H7 (cell line): ENCODE data around the gene ASCL2. TPM values are rescaled to one million over a fixed set of nuclear protein-coding genes. Genes with fewer than 3 reads are reported as not detected.
"Not testable (repeated sequence)": the region's sequence is repeated elsewhere in the genome, so short reads cannot be mapped to it uniquely, and the experiment has no call there.

Experiments
- DNase-seq: peaks from one replicate; pipeline ENCODE4 v3.0.0; 2012
- H3K27me3 ChIP-seq: 2 replicates; pipeline ENCODE4 v1.6.0; 2011; ENCODE audit warnings: mild to moderate bottlenecking, low read length; ENCODE audit not compliant: control insufficient read depth, insufficient read depth
- H3K36me3 ChIP-seq: replicated peaks from 2 replicates; pipeline ENCODE4 v1.5.1; 2011; ENCODE audit warnings: low read length; ENCODE audit not compliant: control insufficient read depth, insufficient read depth
- H3K4me3 ChIP-seq: 2 replicates; pipeline ENCODE4 v1.5.1; 2011; ENCODE audit warnings: low read depth, mild to moderate bottlenecking, control low read depth, low read length, moderate library complexity; ENCODE audit not compliant: insufficient read depth
- total RNA-seq: library from RNA; depleted of rRNA; stranded (reverse); fragments of >200 nt; shearing (Covaris generic); gene quantifications from 2 replicates; pipeline ENCODE4 v1.2.3, GENCODE V29; 2014

Gene ASCL2
- total RNA-seq, 1 experiment from 2014 or later = 0.55 TPM

- no peaks in the 10 kb centered on the region for H3K36me3 ChIP-seq
- no peaks in the 10 kb centered on the region; the same call in 1 of the 2 replicates for H3K27me3 ChIP-seq
- DNase-seq = no peak
- no peak overlapping the region for H3K4me3 ChIP-seq
These were observed 18.4 kb downstream of the ASCL2 start for GRCh38 chr11:2252018-2252417.

- H3K36me3 ChIP-seq = no peaks in the 10 kb centered on the region
- no peaks in the 10 kb centered on the region; the same call in 1 of the 2 replicates for H3K27me3 ChIP-seq
- H3K4me3 ChIP-seq = no peak overlapping the region
- DNase-seq = no peak
These were observed 19.2 kb downstream of the ASCL2 start for GRCh38 chr11:2251138-2251537.

- DNase-seq = no peak
- no peak overlapping the region for H3K4me3 ChIP-seq
- no peaks in the 10 kb centered on the region for H3K36me3 ChIP-seq
- no peaks in the 10 kb centered on the region; the same call in 1 of the 2 replicates for H3K27me3 ChIP-seq
These were observed 19.9 kb downstream of the ASCL2 start for GRCh38 chr11:2250485-2250884.

- Histone ChIP-seq H3K27me3 (no peaks in the 10 kb centered on the region; the same call in 1 of the 2 replicates), H3K4me3 (no peak overlapping the region), H3K36me3 (no peaks in the 10 kb centered on the region)
- DNase-seq = no peak
These were observed 20.3 kb downstream of the ASCL2 start for GRCh38 chr11:2250041-2250440.

- Histone ChIP-seq H3K4me3 (no peak overlapping the region), H3K36me3 (no peaks in the 10 kb centered on the region), H3K27me3 (no peaks in the 10 kb centered on the region; the same call in 1 of the 2 replicates)
- peak; percentile 22 for DNase-seq
These were observed 21.0 kb downstream of the ASCL2 start for GRCh38 chr11:2249189-2249916.

GRCh38 chr11:2248762-2249161, 21.6 kb downstream of the ASCL2 start:
- DNase-seq = no peak
- H3K36me3 ChIP-seq = no peaks in the 10 kb centered on the region
- H3K4me3 ChIP-seq = no peak overlapping the region
- H3K27me3 ChIP-seq = no peaks in the 10 kb centered on the region; the same call in 1 of the 2 replicates

- Histone ChIP-seq H3K36me3 (no peaks in the 10 kb centered on the region), H3K27me3 (no peaks in the 10 kb centered on the region; the same call in 1 of the 2 replicates), H3K4me3 (no peak overlapping the region)
- DNase-seq = no peak
These were observed 22.1 kb downstream of the ASCL2 start for GRCh38 chr11:2248242-2248641.

- no peaks in the 10 kb centered on the region; the same call in 1 of the 2 replicates for H3K27me3 ChIP-seq
- H3K36me3 ChIP-seq = no peaks in the 10 kb centered on the region
- no peak for DNase-seq
- no peak overlapping the region for H3K4me3 ChIP-seq
These were observed 22.9 kb downstream of the ASCL2 start for GRCh38 chr11:2247496-2247895.

- Histone ChIP-seq H3K36me3 (no peaks in the 10 kb centered on the region), H3K27me3 (no peaks in the 10 kb centered on the region), H3K4me3 (no peak overlapping the region)
- no peak for DNase-seq
These were observed 29.6 kb downstream of the ASCL2 start for GRCh38 chr11:2240834-2241233.

DNA sequence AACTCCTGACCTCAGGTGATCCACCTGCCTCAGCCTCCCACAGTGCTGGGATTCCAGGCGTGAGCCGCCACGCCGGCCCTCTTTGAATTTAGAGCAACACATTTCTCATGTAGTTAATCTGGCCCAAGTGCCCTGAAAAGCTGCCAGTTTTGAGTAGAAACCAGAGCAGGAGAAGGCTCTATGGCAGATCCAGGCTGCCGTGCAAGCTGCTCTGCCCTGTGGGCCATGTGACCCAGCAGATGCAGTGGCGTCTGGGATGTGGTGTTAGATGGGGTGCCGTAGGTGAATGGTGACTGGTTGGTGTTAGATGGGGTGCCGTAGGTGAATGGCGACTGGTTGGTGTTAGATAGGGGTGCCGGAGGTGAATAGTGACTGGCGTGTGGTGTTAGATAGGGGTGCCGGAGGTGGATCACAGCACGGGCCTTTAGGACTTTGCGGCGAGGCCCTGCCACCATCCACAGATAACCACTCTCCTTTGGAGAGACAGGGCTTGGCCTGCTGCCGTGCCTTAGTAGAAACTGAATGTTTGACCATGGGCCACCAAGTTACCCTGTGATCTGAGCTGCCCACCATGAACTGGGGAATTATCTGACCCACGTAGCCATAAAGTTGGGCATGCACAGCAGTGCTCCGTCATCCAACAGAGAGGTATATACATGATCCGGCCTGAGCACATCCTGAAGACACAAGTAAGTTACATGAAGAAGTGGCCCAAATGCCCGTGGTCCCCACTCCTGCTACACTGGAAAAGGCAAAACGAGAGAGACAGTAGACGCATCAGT, 32.7 kb downstream of the ASCL2 start:
- DNase-seq = no peak
- H3K27me3 ChIP-seq = no peaks in the 10 kb centered on the region
- no peaks in the 10 kb centered on the region for H3K36me3 ChIP-seq
- H3K4me3 ChIP-seq = no peak overlapping the region

GRCh38 chr11:2236381-2237134, 33.8 kb downstream of the ASCL2 start:
- H3K36me3 ChIP-seq, H3K4me3 ChIP-seq, DNase-seq, H3K27me3 ChIP-seq: not testable (repeated sequence)

- Histone ChIP-seq H3K27me3 (no peaks in the 10 kb centered on the region; the same call in 1 of the 2 replicates), H3K36me3 (no peaks in the 10 kb centered on the region), H3K4me3 (no peak overlapping the region)
- no peak for DNase-seq
These were observed 34.6 kb downstream of the ASCL2 start for GRCh38 chr11:2235588-2236326.

DNA sequence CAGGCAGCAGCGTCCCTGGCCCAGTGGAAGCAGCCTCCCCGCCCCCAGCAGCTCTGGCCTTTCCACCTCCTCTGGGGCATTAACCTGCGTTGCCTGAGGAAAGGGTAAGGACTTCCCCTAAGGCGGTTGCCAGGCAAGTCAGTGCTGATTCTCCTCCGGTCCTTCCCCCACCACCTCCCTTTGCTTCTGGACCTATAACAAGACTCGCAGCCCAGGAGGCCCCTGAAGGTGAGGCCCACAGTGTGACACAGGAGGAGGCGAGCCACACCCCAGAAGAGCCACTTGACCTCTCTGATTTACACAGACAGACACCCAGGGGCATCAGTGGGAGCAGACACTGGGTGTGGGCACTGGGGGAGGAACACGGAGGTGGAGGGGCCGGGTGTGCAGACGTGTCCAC, 35.4 kb downstream of the ASCL2 start:
- Histone ChIP-seq H3K27me3 (no peaks in the 10 kb centered on the region; the same call in 1 of the 2 replicates), H3K36me3 (no peaks in the 10 kb centered on the region), H3K4me3 (no peak overlapping the region)
- peak; percentile 64 for DNase-seq
